GM19452 (cell line): Measurements from ENCODE around the gene PCDHB10.

ENCODE experiments used
- ATAC-seq: cut with Tn5 transposase; IDR thresholded peaks from one replicate; pipeline ENCODE4 v1.9.1; 2021; ENCODE audit not compliant: unreplicated experiment

The PCDHB10 gene

DNA sequence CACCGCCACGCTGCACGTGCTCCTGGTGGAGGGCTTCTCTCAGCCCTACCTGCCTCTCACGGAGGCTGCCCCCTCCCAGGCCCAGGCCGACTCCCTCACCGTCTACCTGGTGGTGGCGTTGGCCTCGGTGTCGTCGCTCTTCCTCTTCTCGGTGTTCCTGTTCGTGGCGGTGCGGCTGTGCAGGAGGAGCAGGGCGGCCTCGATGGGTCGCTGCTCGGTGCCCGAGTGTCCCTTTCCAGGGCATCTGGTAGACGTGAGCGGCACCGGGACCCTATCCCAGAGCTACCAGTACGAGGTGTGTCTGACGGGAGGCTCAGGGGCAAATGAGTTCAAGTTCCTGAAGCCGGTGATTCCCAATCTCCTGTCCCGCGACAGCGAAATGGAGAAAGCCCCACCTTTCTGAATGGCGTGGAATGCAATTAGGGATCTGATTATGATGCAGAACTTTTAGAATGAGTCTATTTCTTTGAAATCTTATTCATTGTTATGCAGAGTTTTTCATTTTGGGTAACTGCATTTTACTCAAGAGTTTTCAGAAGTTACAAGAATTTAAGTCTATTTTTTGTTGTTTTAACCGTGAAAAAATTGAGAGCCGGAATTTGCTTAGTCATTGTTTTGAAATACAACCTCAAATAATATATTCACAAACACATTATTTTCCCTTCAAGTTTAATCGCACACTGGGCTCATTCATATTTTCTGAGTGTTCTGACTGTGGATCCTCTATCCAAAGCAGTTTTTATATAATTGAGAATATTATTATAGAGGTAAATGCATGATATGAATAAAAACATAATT lies 44.6 kb downstream of the PCDHB10 start:
- ATAC-seq: no peak

DNA sequence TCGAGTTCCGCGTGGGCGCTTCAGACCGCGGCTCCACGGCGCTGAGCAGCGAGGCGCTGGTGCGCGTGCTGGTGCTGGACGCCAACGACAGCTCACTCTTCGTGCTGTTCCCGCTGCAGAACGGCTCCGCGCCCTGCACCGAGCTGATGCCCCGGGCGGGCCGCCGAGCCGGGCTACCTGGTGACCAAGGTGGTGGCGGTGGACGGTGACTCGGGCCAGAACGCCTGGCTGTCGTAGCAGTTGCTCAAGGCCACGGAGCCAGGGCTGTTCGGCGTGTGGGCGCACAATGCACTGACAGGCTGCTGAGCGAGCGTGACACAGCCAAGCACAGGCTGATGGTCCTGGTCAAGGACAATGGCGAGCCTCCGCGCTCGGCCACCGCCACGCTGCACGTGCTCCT lies 49.3 kb downstream of the PCDHB10 start:
- ATAC-seq: no peak
